Urinary bladder (tissue), 4 donors: Measurements from ENCODE around the gene SEMA4C. TPM values are rescaled to one million over a fixed set of nuclear protein-coding genes. Genes with fewer than 3 reads are reported as not detected.
"Not testable (repeated sequence)": the region's sequence is repeated elsewhere in the genome, so short reads cannot be mapped to it uniquely, and the experiment has no call there.

Experiments used
- DNase-seq: peaks from one replicate; pipeline ENCODE4 v3.0.0-alpha.2; 2015; ENCODE audit errors: extremely low spot score
- H3K27ac ChIP-seq: one replicate; pipeline ENCODE4 v1.5.1; 2013; ENCODE audit warnings: low read depth, mild to moderate bottlenecking, moderate library complexity
- H3K36me3 ChIP-seq: one replicate; pipeline ENCODE4 v1.6.1; 2013; ENCODE audit warnings: mild to moderate bottlenecking, moderate library complexity; ENCODE audit not compliant: insufficient read depth
- H3K4me1 ChIP-seq: one replicate; pipeline ENCODE4 v1.6.1; 2013; ENCODE audit warnings: mild to moderate bottlenecking, moderate library complexity; ENCODE audit not compliant: insufficient read depth
- H3K4me3 ChIP-seq: one replicate; pipeline ENCODE4 v1.5.1; 2013; ENCODE audit warnings: low read depth, low read length
- WGBS: extraction: QIAGEN DNeasy Blood & Tissue Kit; methylation state at CpG from one replicate; pipeline ENCODE4 v1.1.7; 2013; 5-methylcytosine and 5-hydroxymethylcytosine counted together
- polyA plus RNA-seq: library from polyadenylated mRNA; stranded (reverse); fragments of 200-250 nt; gene quantifications from one replicate; pipeline ENCODE4 v1.2.3, GENCODE V29; 2013
- total RNA-seq: library from RNA; depleted of rRNA; stranded (reverse); fragments of >200 nt; gene quantifications from one replicate; pipeline ENCODE4 v1.2.3, GENCODE V29; 2014
- donor health status: healthy with polysubstance abuse.
- donor health status: healthy.

The SEMA4C gene
- total and polyA plus RNA-seq, 2 donors = 27.4 to 80.1 TPM

GRCh38 chr2:96863056-96863455 is 6.8 kb downstream of the SEMA4C start:
- not testable (repeated sequence) for H3K36me3 ChIP-seq, H3K27ac ChIP-seq

DNA sequence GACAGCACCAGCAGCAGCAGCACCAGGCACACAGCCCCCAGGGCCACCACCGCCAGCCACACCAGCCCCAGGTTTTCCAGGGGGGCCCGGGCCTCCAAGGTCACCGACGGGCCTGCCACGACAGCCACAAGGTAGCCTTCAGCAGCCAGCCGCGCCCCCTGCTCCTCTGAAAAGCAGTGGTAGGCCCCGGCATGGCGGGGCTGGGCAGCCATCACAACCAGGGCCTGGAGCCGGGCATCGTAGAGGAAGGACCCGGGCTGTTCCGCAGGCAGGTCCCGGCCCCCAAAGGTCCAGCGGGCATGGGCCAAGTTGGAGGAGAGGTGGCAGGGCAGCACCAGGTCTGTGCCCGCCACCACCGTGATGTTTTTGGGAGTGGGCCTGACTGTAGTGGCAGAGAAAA is 8.8 kb downstream of the SEMA4C start:
- no peak for DNase-seq
- H3K27ac ChIP-seq = no peak overlapping the region
- 90% methylated on average over 17 of the region's 17 CpGs for WGBS

More at GRCh38 chr2:96863056-96863455, 6.8 kb downstream of the SEMA4C start:
- 86% methylated on average over 4 of the region's 4 CpGs for WGBS
- not testable (repeated sequence) for DNase-seq, H3K4me1 ChIP-seq, H3K4me3 ChIP-seq

DNA sequence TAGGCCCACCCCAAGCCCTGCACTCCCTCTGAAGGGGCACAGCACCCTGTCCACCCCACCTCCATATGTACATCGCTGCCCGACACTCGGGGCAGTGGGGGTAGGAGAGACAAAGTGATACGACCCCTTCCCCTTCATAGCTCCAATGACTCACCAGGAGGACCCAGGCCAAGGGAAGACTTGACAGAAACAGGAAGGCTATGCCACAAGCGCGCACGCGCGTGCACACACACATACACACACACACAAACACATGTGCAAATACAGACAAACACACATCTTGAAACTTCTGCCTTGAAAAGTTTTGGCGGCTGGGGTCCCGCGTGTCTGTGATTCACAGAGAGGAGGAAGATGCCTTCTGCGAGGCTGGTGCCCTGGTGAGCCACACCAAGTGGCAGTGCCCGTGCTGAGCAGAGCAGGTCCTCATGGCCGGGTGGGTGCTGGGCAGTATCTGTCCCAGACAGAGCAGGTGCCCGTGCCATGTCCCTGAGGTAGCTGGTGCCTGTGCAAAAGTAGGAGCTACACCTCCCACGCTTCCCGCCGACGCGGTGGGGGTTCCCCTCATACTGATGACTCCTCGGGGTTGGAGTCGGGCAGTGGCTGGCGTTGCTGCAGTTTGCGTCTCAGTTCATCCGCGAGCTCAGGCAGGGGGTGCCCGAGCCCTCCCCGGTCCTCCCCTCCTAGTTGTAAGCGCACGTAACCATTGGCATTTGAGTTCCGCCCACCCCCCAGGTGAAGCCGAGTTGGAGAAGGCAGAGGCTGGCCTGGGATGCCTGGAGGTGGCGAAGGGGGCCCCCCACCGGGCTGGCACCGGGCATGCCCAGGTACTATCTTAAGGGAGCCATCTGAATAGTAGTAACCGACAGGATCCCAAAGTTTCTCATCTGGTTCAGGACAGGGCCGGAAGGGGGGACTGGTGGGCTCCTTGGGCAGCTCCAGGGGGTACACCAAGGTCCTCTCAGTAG is 9.5 kb downstream of the SEMA4C start:
- DNase-seq = no peak
- no peaks in the 10 kb centered on the region for H3K4me1 ChIP-seq
- peaks cover 9% of the 10 kb centered on the region for H3K36me3 ChIP-seq
- H3K4me3 ChIP-seq = no peak overlapping the region
- no peak overlapping the region for H3K27ac ChIP-seq
- WGBS = 67% methylated on average over 38 of the region's 38 CpGs

More for the DNA sequence above, 8.8 kb downstream of the SEMA4C start:
- Histone ChIP-seq H3K36me3 (peaks cover 9% of the 10 kb centered on the region), H3K4me1 (no peaks in the 10 kb centered on the region), H3K4me3 (no peak overlapping the region)

- H3K4me1 ChIP-seq = no peaks in the 10 kb centered on the region
- no peak for DNase-seq
- peaks cover 9% of the 10 kb centered on the region for H3K36me3 ChIP-seq
- no peak overlapping the region for H3K4me3 ChIP-seq
- WGBS = 31% methylated on average over 4 of the region's 4 CpGs
- H3K27ac ChIP-seq = no peak overlapping the region
These were observed 10.2 kb downstream of the SEMA4C start for GRCh38 chr2:96859681-96860064.

DNA sequence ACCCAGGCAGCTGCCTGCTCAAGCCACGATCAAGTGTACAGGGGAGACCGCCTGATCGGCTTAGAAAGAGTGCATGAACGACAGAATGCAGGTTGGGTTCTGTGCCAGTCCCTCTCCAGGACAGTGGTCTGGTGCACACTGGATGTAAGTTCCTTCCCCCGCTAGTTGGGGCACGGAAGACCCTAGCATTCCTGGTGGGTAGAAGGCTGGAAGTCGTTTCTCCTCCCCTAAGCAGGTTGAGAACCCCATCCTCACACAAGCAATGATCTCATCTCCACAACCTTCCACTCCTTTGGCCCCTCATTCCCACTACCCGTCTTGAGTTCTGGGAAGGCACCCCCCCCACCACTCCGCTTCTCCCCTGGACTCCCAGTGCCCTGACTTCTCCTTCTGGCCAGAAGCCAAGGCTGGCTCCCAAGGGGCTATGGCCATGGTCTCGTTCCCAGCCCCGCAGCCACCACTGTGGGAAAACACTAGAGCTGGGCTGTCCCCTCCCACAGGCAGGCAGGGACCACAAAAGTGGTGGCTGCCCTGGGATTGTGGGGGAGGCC is 10.7 kb downstream of the SEMA4C start:
- peaks cover 6% of the 10 kb centered on the region for H3K36me3 ChIP-seq
- DNase-seq = no peak
- H3K4me1 ChIP-seq = no peaks in the 10 kb centered on the region
- no peak overlapping the region for H3K4me3 ChIP-seq
- peak overlapping the region; percentile 48 for H3K27ac ChIP-seq
- WGBS = 24% methylated on average over 11 of the region's 11 CpGs

- Histone ChIP-seq H3K4me1 (no peaks in the 10 kb centered on the region), H3K4me3 (peak within 1 kb of the TSS; percentile 48), H3K27ac (peak within 1 kb of the TSS; percentile 69), H3K36me3 (peaks cover 3% of the 10 kb centered on the region)
- DNase-seq = peak; percentile 93
- under 1% methylated on average over 81 of the region's 81 CpGs for WGBS
These were observed 12.1 kb downstream of the SEMA4C start, which contains the start of gene ANKRD39 for GRCh38 chr2:96857667-96858372. Gene ANKRD39, minus strand, starts transcription at chr2:96858016. Its CDS starts 29 bp downstream, at chr2:96857987.

- H3K27ac ChIP-seq = peak overlapping the region; percentile 51
- 9% methylated on average over 27 of the region's 27 CpGs for WGBS
- H3K4me3 ChIP-seq = peak overlapping the region; percentile 48
- no peaks in the 10 kb centered on the region for H3K4me1 ChIP-seq
- no peak for DNase-seq
- peaks cover 3% of the 10 kb centered on the region for H3K36me3 ChIP-seq
These were observed 12.9 kb downstream of the SEMA4C start for GRCh38 chr2:96856776-96857666.

DNA sequence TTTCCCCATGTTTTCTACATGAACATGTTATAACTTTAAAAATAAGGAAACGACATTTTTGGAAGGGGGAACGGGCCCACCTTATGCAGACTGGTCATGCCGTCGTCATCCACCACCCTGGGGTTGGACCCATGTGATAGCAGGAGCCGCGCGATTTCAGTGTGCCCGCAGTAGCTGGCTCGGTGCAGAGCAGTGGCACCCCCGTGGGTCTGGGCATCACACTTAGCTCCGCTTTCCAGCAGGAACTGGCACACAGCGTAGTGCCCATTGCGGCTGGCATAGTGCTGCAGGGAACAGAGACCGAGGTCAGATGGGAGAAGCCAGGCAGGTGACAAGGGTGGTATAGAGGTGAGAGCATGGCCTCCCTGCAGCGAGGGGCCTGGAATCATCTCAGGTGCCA is 16.6 kb downstream of the SEMA4C start:
- H3K4me1 ChIP-seq = no peaks in the 10 kb centered on the region
- WGBS = 96% methylated on average over 15 of the region's 15 CpGs
- no peak overlapping the region for H3K4me3 ChIP-seq
- no peak for DNase-seq
- no peak overlapping the region for H3K27ac ChIP-seq
- no peaks in the 10 kb centered on the region for H3K36me3 ChIP-seq

DNA sequence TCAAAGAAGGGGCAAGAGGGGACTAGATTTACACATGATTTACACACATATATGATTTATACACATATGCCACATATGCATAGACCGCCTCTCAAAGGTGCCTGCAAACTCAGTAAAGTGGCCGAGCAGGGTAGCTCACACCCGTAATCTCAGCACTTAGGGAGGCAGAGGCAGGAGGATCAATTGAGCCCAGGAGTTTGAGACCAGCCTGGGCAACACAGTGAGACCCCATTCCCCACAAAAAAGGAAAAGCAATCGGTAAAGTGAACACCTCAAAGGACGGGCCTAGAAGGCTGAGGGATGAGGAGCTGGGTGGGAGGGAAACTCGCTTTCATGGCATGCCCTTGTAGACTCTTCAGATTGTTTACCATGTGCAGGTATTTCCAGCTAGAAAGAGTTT is 17.2 kb downstream of the SEMA4C start:
- H3K4me1 ChIP-seq = no peaks in the 10 kb centered on the region
- no peak for DNase-seq
- no peak overlapping the region for H3K4me3 ChIP-seq
- whole genome bisulfite sequencing = 92% methylated on average over 6 of the region's 6 CpGs
- H3K27ac ChIP-seq = no peak overlapping the region
- H3K36me3 ChIP-seq = peaks cover under 1% of the 10 kb centered on the region

GRCh38 chr2:96848264-96848663 is 21.6 kb downstream of the SEMA4C start:
- DNase-seq = no peak
- Histone ChIP-seq H3K27ac (no peak overlapping the region), H3K4me1 (no peaks in the 10 kb centered on the region), H3K4me3 (no peak overlapping the region), H3K36me3 (peaks cover 3% of the 10 kb centered on the region)
- whole genome bisulfite sequencing = 81% methylated on average over 9 of the region's 9 CpGs

- Histone ChIP-seq H3K4me3 (no peak overlapping the region), H3K27ac (no peak overlapping the region), H3K4me1 (no peaks in the 10 kb centered on the region), H3K36me3 (peaks cover 3% of the 10 kb centered on the region)
- WGBS = 87% methylated on average over 10 of the region's 10 CpGs
- DNase-seq = no peak
These were observed 22.3 kb downstream of the SEMA4C start for GRCh38 chr2:96847586-96847985.

- Histone ChIP-seq H3K4me1 (no peaks in the 10 kb centered on the region), H3K4me3 (no peak overlapping the region), H3K36me3 (peaks cover 3% of the 10 kb centered on the region), H3K27ac (no peak overlapping the region)
- WGBS = 91% methylated on average over 5 of the region's 5 CpGs
- no peak for DNase-seq
These were observed 23.1 kb downstream of the SEMA4C start for GRCh38 chr2:96846825-96847224.

DNA sequence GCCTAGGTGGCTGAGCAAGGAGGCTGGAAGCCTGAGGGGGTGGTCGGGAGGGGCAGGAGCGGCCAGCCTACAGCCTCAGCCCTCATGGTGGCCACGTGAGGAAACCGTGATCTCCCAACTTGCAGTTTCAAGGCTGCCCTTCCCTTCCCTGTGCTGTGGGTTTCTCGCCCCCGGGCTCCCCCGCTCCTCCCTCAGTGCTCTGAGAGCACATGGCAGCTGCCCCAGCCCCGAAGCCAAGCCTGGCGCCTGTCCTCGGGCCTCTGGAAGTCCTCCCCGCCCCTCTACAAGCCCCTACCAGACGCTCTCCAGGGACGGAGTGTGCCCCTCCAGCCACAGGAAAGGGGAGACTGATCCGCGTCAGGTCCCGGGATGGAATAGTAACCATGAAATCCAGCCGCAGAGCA is 25.5 kb downstream of the SEMA4C start:
- Histone ChIP-seq H3K27ac (no peak overlapping the region), H3K4me3 (no peak overlapping the region), H3K4me1 (no peaks in the 10 kb centered on the region), H3K36me3 (peaks cover 3% of the 10 kb centered on the region)
- DNase-seq = no peak
- 85% methylated on average over 17 of the region's 17 CpGs for WGBS
